GM18951 (cell line): ENCODE measurements around the gene MAP3K7CL.

Experiments used
- POLR2A ChIP-seq: IDR thresholded peaks from 4 replicates; pipeline ENCODE4 v1.6.1; 2011; ENCODE audit warnings: mild to moderate bottlenecking; ENCODE audit not compliant: insufficient read length, insufficient read depth; ENCODE audit errors: extremely low read depth
- in situ Hi-C: fragments of 300-500 bp; cut with MboI; formaldehyde crosslinking; loops from one replicate; pipeline ENCODE4 v1.12.0; 2022; ENCODE audit warnings: low sequenced_read_pairs, mixed read lengths, inconsistent platforms; ENCODE audit not compliant: unreplicated experiment

Gene MAP3K7CL

GRCh38 chr21:29164323-29164942 lies 34.0 kb downstream of the MAP3K7CL start:
- in situ Hi-C loops, result loop anchor here (10.0 kb wide), 1 partner anchor 210 kb away; no protein-coding TSS in a partner anchor

GRCh38 chr21:29166323-29166722 lies 35.9 kb downstream of the MAP3K7CL start:
- in situ Hi-C loops, result loop anchor here (10.0 kb wide), 1 partner anchor 208 kb away; no protein-coding TSS in a partner anchor
- TF ChIP-seq POLR2A, result no peak

More at GRCh38 chr21:29164323-29164942, 34.0 kb downstream of the MAP3K7CL start:
- TF ChIP-seq POLR2A, result no peak

- in situ Hi-C loops, result loop anchor here (10.0 kb wide), 1 partner anchor 208 kb away; no protein-coding TSS in a partner anchor
- TF ChIP-seq POLR2A, result no peak
Measured at GRCh38 chr21:29166853-29167252, 36.4 kb downstream of the MAP3K7CL start.

GRCh38 chr21:29167481-29167880 lies 37.0 kb downstream of the MAP3K7CL start:
- in situ Hi-C loops, result loop anchor here (10.0 kb wide), 1 partner anchor 207 kb away; no protein-coding TSS in a partner anchor

GRCh38 chr21:29168891-29169315 lies 38.5 kb downstream of the MAP3K7CL start:
- in situ Hi-C loops, result loop anchor here (10.0 kb wide), 1 partner anchor 206 kb away; no protein-coding TSS in a partner anchor
- no peak for TF ChIP-seq POLR2A

GRCh38 chr21:29170944-29171343 lies 40.5 kb downstream of the MAP3K7CL start:
- in situ Hi-C loops, result no loop called here
- TF ChIP-seq POLR2A, result no peak

- TF ChIP-seq POLR2A, result no peak
- in situ Hi-C loops, result no loop called here
Measured at GRCh38 chr21:29172282-29172681, 41.8 kb downstream of the MAP3K7CL start.

- TF ChIP-seq POLR2A, result no peak
- in situ Hi-C loops, result no loop called here
Measured at GRCh38 chr21:29174607-29175013, 44.2 kb downstream of the MAP3K7CL start.

GRCh38 chr21:29175408-29176134 lies 45.1 kb downstream of the MAP3K7CL start:
- in situ Hi-C loops, result no loop called here

GRCh38 chr21:29176471-29177120 lies 46.2 kb downstream of the MAP3K7CL start:
- in situ Hi-C loops, result no loop called here

More at GRCh38 chr21:29175408-29176134, 45.1 kb downstream of the MAP3K7CL start:
- no peak for TF ChIP-seq POLR2A

GRCh38 chr21:29177800-29178199 lies 47.4 kb downstream of the MAP3K7CL start:
- no peak for TF ChIP-seq POLR2A
- in situ Hi-C loops, result no loop called here

More at GRCh38 chr21:29176471-29177120, 46.2 kb downstream of the MAP3K7CL start:
- no peak for TF ChIP-seq POLR2A

GRCh38 chr21:29178926-29179325 lies 48.5 kb downstream of the MAP3K7CL start:
- TF ChIP-seq POLR2A, result no peak
- in situ Hi-C loops, result no loop called here

- in situ Hi-C loops, result no loop called here
- TF ChIP-seq POLR2A, result no peak
Measured at GRCh38 chr21:29179503-29179902, 49.1 kb downstream of the MAP3K7CL start.
